ENCODE data around the gene STARD4. TPM values are rescaled to one million over a fixed set of nuclear protein-coding genes. Genes with fewer than 3 reads are reported as not detected.

Gene STARD4
- total RNA-seq, 1 donor from 2014 or later: 62.5 TPM

DNA sequence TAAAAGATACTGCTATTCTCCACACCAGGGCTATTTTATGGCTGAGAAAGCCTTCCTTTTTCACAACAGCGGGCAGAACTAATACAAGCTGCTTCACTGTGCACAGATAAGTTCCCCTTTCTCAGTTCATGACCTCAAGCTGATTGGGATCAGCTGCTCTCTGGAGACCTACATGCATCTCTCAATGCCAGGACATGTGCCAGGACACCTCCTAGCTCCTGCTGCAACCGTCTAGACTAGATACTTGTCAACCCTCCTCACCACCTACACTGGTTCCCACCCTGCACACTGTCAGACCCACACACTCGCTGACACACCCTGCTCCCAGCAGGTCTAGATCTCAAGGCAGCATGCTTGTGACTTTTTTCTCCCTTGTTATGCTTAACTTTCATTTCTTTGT lies 39.8 kb downstream of the STARD4 start:
- Mint-ChIP-seq H3K9me3 (no peaks in the 10 kb centered on the region), H3K27ac (ENCODE audit: unreplicated experiment) (no peak overlapping the region), H3K36me3 (ENCODE audit: low read depth) (no peaks in the 10 kb centered on the region), H3K4me1 (no peaks in the 10 kb centered on the region), H3K4me3 (no peak overlapping the region), H3K27me3 (ENCODE audit: low read depth) (no peaks in the 10 kb centered on the region)
- no peak for DNase-seq (ENCODE audit: low read depth, low spot score)
- TF ChIP-seq, protein P1, sequence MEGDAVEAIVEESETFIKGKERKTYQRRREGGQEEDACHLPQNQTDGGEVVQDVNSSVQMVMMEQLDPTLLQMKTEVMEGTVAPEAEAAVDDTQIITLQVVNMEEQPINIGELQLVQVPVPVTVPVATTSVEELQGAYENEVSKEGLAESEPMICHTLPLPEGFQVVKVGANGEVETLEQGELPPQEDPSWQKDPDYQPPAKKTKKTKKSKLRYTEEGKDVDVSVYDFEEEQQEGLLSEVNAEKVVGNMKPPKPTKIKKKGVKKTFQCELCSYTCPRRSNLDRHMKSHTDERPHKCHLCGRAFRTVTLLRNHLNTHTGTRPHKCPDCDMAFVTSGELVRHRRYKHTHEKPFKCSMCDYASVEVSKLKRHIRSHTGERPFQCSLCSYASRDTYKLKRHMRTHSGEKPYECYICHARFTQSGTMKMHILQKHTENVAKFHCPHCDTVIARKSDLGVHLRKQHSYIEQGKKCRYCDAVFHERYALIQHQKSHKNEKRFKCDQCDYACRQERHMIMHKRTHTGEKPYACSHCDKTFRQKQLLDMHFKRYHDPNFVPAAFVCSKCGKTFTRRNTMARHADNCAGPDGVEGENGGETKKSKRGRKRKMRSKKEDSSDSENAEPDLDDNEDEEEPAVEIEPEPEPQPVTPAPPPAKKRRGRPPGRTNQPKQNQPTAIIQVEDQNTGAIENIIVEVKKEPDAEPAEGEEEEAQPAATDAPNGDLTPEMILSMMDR (conservative IDR thresholded peaks at IDR 0.05): no peak

- Mint-ChIP-seq H3K9me3 (no peaks in the 10 kb centered on the region), H3K4me1 (no peaks in the 10 kb centered on the region)
Measured at GRCh38 chr5:111472096-111472495, 40.2 kb downstream of the STARD4 start.

GRCh38 chr5:111469903-111470302 lies 42.4 kb downstream of the STARD4 start:
- DNase-seq (ENCODE audit: low read depth, low spot score): no peak
- no peaks in the 10 kb centered on the region for H3K4me1 Mint-ChIP-seq
- TF ChIP-seq, protein P1 (conservative IDR thresholded peaks at IDR 0.05): no peak
- peaks cover 11% of the 10 kb centered on the region for H3K9me3 Mint-ChIP-seq
- no peak overlapping the region for H3K27ac Mint-ChIP-seq (ENCODE audit: unreplicated experiment)
- H3K36me3 Mint-ChIP-seq (ENCODE audit: low read depth): peaks cover 4% of the 10 kb centered on the region
- no peaks in the 10 kb centered on the region for H3K27me3 Mint-ChIP-seq (ENCODE audit: low read depth)
- no peak overlapping the region for H3K4me3 Mint-ChIP-seq

More at GRCh38 chr5:111472096-111472495, 40.2 kb downstream of the STARD4 start:
- H3K4me3 Mint-ChIP-seq: no peak overlapping the region
- no peak for DNase-seq (ENCODE audit: low read depth, low spot score)
- TF ChIP-seq, protein P1 (conservative IDR thresholded peaks at IDR 0.05): no peak
- no peaks in the 10 kb centered on the region for H3K36me3 Mint-ChIP-seq (ENCODE audit: low read depth)
- no peak overlapping the region for H3K27ac Mint-ChIP-seq (ENCODE audit: unreplicated experiment)
- H3K27me3 Mint-ChIP-seq (ENCODE audit: low read depth): no peaks in the 10 kb centered on the region

GRCh38 chr5:111469293-111469896 lies 42.9 kb downstream of the STARD4 start:
- H3K36me3 Mint-ChIP-seq (ENCODE audit: low read depth): peaks cover 4% of the 10 kb centered on the region
- TF ChIP-seq, protein P1 (conservative IDR thresholded peaks at IDR 0.05): no peak
- H3K9me3 Mint-ChIP-seq: peaks cover 12% of the 10 kb centered on the region
- no peaks in the 10 kb centered on the region for H3K4me1 Mint-ChIP-seq
- no peak overlapping the region for H3K4me3 Mint-ChIP-seq
- no peak overlapping the region for H3K27ac Mint-ChIP-seq (ENCODE audit: unreplicated experiment)
- no peak for DNase-seq (ENCODE audit: low read depth, low spot score)
- H3K27me3 Mint-ChIP-seq (ENCODE audit: low read depth): no peaks in the 10 kb centered on the region

DNA sequence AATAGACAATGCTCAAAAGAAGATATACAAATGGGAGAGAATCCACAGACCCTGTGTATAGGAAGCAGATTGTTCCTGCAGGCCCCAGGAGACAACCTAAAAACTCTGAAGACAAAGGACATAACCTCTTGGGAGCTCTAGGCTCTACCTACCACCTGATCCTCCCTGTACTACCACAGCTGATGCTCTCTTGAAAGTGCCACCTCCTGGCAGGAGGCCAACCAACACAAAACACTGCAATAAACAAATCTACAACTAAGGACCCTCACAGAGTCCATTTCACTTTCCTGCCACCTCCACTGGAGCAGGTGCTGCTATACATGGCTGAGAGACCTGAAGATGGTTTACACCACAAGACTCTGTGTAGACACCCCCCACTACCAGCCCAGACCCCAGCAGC lies 49.0 kb downstream of the STARD4 start:
- DNase-seq (ENCODE audit: low read depth, low spot score): no peak
- peaks cover 12% of the 10 kb centered on the region for H3K9me3 Mint-ChIP-seq
- no peaks in the 10 kb centered on the region for H3K27me3 Mint-ChIP-seq (ENCODE audit: low read depth)
- H3K4me1 Mint-ChIP-seq: no peaks in the 10 kb centered on the region
- TF ChIP-seq, protein P1 (conservative IDR thresholded peaks at IDR 0.05): no peak
- H3K4me3 Mint-ChIP-seq: no peak overlapping the region
- no peak overlapping the region for H3K27ac Mint-ChIP-seq (ENCODE audit: unreplicated experiment)
- peaks cover 4% of the 10 kb centered on the region for H3K36me3 Mint-ChIP-seq (ENCODE audit: low read depth)

All from neural crest cell (in vitro differentiated cells).